SKM-1 treated with dmso at 0.1 percent for 144 hours (cell line): ENCODE data around the gene BCAP31.

Experiments
- DNase-seq: peaks from one replicate; lab custom pipeline; 2025; ENCODE audit not compliant: unreplicated experiment; lab: John Stamatoyannopoulos, UW

Gene BCAP31

DNA sequence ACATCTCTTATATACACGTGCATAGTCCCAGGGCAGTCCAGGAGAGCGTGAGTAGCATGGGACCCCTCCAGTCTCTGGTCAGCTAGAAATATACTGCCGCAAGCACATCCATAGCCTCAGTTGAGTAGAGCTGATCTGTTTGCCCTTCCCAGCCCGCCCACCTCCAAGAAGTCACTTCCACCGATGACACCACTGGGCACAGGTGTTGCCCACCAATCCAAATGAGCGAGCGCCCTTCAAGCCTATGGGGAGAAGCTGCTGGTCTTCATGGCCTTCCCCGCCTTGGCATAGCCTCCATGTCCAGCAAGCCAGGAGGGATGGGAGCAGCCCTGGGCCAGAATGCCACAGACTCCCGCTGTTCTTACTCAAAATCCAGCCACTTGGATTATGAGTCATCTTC, 67.0 kb downstream of the BCAP31 start:
- DNase-seq: no peak

- no peak for DNase-seq
Observed at GRCh38 chrX:153653556-153653955, 70.6 kb downstream of the BCAP31 start.

DNA sequence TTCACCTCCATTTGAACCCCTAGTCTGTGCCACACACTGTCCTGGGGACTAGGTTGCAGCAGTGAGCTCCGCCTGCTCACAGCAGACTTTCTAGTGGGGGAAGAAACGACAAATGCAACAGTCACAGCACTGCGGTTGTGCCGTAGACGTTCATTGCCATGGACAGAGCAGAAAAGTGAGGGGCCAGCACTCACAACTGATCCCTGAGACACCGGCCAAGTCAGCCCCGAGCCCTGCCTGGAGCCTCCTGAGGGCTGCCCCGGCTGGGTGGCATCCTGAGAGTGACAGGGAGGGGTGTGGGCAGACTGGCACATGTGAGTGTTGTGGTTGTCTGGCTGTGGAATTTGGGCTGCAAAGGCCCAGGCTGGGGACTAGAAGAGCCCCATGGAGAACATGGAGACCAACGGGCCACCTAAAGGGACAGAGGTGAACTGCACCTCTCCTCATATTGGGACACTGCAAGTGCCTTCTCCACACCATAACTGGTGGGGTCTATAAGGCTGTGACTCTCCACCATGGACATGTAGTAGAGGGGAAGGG, 72.6 kb downstream of the BCAP31 start:
- DNase-seq: no peak

DNA sequence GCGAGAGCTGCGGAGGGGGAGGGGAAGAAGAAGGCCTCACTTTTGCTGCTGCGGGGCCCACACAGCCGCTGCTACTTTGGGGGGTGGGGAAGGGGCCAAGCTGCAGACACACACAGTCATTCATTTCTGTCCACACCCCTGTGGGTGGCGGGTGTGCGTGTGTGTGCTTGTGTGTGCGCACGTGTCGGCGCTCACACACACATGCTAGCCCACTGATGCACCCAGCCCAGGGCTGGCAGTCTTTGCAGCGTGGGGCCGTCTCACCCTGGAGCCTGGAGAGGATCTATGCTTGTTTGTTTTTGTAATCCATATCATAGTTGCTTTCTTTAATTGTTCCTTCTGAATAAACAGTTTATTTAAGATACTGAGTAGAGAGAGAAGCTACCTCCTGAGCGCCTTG, 73.2 kb downstream of the BCAP31 start:
- no peak for DNase-seq
